Neural progenitor cell (in vitro differentiated cells): ENCODE data around the gene TET2. TPM values are rescaled to one million over a fixed set of nuclear protein-coding genes. Genes with fewer than 3 reads are reported as not detected.

Experiments used
- DNase-seq: peaks from one replicate; pipeline ENCODE4 v3.0.0-alpha.2; 2016; ENCODE audit warnings: low spot score
- H2AFZ ChIP-seq: fragments of 200-600 bp; sonication (generic); replicated peaks from 2 replicates; pipeline ENCODE4 v1.6.1; 2016; ENCODE audit warnings: antibody characterized with exemption
- H3F3A ChIP-seq: fragments of 200-600 bp; sonication (generic); 2 replicates; pipeline ENCODE4 v1.6.1; 2016; ENCODE audit warnings: antibody characterized with exemption, low read depth
- H3K27ac ChIP-seq: fragments of 200-600 bp; sonication (generic); 2 replicates; pipeline ENCODE4 v1.5.1; 2016; ENCODE audit warnings: mild to moderate bottlenecking
- H3K27me3 ChIP-seq: fragments of 200-600 bp; sonication (generic); 2 replicates; pipeline ENCODE4 v1.6.1; 2016; ENCODE audit warnings: mild to moderate bottlenecking, moderate library complexity
- H3K36me3 ChIP-seq: fragments of 200-600 bp; sonication (generic); 2 replicates; pipeline ENCODE4 v1.5.1; 2016
- H3K4me1 ChIP-seq: fragments of 200-600 bp; sonication (generic); 2 replicates; pipeline ENCODE4 v1.6.1; 2016; ENCODE audit warnings: mixed run types
- H3K4me2 ChIP-seq: fragments of 200-600 bp; sonication (generic); 2 replicates; pipeline ENCODE4 v1.6.1; 2016
- H3K4me3 ChIP-seq: fragments of 200-600 bp; sonication (generic); 2 replicates; pipeline ENCODE4 v1.5.1; 2016
- H3K79me2 ChIP-seq: fragments of 200-600 bp; sonication (generic); 2 replicates; pipeline ENCODE4 v1.6.1; 2016; ENCODE audit warnings: low read depth
- H3K9ac ChIP-seq: fragments of 200-600 bp; sonication (generic); 2 replicates; pipeline ENCODE4 v1.6.1; 2016
- H3K9me3 ChIP-seq: fragments of 200-600 bp; sonication (generic); 2 replicates; pipeline ENCODE4 v1.5.1; 2016; ENCODE audit warnings: low read depth
- H4K20me1 ChIP-seq: fragments of 200-600 bp; sonication (generic); 2 replicates; pipeline ENCODE4 v1.6.1; 2016; ENCODE audit warnings: low read depth
- H3K27ac Mint-ChIP-seq: 3 replicates; pipeline ENCODE4 v1.8.0; 2021; ENCODE audit warnings: mixed read lengths
- H3K27me3 Mint-ChIP-seq: 2 replicates; pipeline ENCODE4 v1.8.0; 2022; ENCODE audit warnings: low read depth, mild to moderate bottlenecking, inconsistent platforms, moderate library complexity, mixed read lengths; ENCODE audit not compliant: insufficient read depth
- H3K36me3 Mint-ChIP-seq: 3 replicates; pipeline ENCODE4 v1.8.0; 2021; ENCODE audit warnings: mixed read lengths
- H3K4me1 Mint-ChIP-seq: 3 replicates; pipeline ENCODE4 v1.8.0; 2021; ENCODE audit warnings: mixed read lengths
- H3K4me3 Mint-ChIP-seq: 3 replicates; pipeline ENCODE4 v1.8.0; 2021; ENCODE audit warnings: mild to moderate bottlenecking, moderate library complexity, mixed read lengths
- H3K9me3 Mint-ChIP-seq: 3 replicates; pipeline ENCODE4 v1.8.0; 2020; ENCODE audit warnings: mixed read lengths
- CTCF ChIP-seq: fragments of 200-600 bp; sonication (generic); IDR thresholded peaks from 2 replicates; pipeline ENCODE4 v1.5.1; 2017; ENCODE audit warnings: antibody characterized with exemption, mild to moderate bottlenecking
- EZH2 ChIP-seq: fragments of 200-600 bp; sonication (generic); IDR thresholded peaks from 2 replicates; pipeline ENCODE4 v1.6.1; 2017; ENCODE audit warnings: antibody characterized with exemption, mild to moderate bottlenecking, moderate library complexity
- EZH2phosphoT487 ChIP-seq: fragments of 200-600 bp; sonication (generic); IDR thresholded peaks from 2 replicates; pipeline ENCODE4 v1.6.1; 2017; ENCODE audit warnings: antibody characterized with exemption
- total RNA-seq: library from RNA; depleted of rRNA; stranded (reverse); fragments of >200 nt; gene quantifications from 2 replicates; pipeline ENCODE4 v1.2.3, GENCODE V29; 2015; ENCODE audit warnings: low replicate concordance

TET2 gene
- total RNA-seq, 1 donor from 2014 or later, result 17.0 TPM

DNA sequence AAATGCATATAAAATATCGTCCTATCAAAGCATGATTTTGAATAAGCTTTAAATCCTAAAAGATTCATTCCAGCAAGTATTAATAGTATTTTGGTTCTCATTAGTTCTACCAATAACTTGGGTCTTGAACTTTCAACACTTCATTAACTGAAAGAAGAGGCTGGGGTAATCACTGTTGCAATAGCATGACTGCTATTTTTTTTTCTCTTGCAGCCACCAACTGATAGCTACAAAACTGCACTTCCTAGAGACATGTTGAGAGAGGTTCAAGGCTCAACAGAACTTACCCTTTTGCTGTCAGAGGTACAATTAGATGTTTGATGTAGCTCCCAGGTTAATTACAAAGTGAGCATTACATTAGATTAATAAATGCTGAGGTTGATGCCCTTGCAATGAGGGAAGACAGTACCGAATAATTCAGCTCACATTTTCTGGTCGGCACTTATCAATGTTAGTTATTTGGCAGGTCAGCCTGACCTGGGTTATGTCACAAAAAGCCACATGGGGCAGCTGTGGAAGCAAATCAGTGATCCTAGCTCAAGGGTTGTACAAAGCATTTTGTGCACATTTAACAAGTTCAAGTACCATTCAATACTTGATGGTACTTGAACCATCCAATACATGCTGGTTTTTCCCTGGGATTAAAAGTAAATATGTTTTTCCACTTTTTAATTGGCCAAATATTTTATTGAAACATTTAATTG is 29.9 kb upstream of the TET2 start:
- Mint-ChIP-seq H3K27ac (no peak overlapping the region), H3K27me3 (peaks cover 2% of the 10 kb centered on the region), H3K4me3 (no peak overlapping the region), H3K36me3 (no peaks in the 10 kb centered on the region), H3K4me1 (no peaks in the 10 kb centered on the region), H3K9me3 (no peaks in the 10 kb centered on the region)
- Histone ChIP-seq H4K20me1 (no peaks in the 10 kb centered on the region), H3K9me3 (no peaks in the 10 kb centered on the region), H3K9ac (no peak overlapping the region), H3K79me2 (no peaks in the 10 kb centered on the region), H3K4me3 (no peak overlapping the region), H3F3A (no peaks in the 10 kb centered on the region), H2AFZ (no peak overlapping the region), H3K4me2 (no peak overlapping the region), H3K27ac (no peak overlapping the region), H3K4me1 (no peaks in the 10 kb centered on the region), H3K27me3 (no peaks in the 10 kb centered on the region), H3K36me3 (no peaks in the 10 kb centered on the region)
- DNase-seq, result no peak
- TF ChIP-seq EZH2phosphoT487 (no peak), EZH2 (no peak), CTCF (no peak)

DNA sequence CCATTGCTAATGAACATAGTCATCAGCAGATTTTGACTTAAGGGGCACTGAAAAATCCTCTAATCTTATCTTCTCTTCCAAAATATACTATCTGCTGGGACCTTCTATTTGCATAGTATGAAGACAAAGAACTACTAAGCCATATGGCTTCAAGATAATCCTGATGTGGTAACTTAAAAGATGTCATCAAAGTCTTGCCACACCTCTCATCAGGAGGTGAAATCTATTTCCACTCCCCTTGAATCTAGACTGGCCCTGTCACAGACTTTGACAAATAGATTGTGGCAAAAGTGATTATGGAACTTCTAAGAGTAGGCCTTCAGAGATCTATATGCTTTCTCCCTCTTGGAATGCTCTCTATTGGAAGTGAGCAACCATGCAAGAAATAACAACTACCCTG is 27.3 kb upstream of the TET2 start:
- H3K9ac ChIP-seq, result no peak overlapping the region
- Mint-ChIP-seq H3K27me3 (peaks cover 5% of the 10 kb centered on the region), H3K4me1 (no peaks in the 10 kb centered on the region), H3K27ac (no peak overlapping the region), H3K9me3 (peaks cover 3% of the 10 kb centered on the region), H3K4me3 (no peak overlapping the region), H3K36me3 (no peaks in the 10 kb centered on the region)
- H4K20me1 ChIP-seq, result no peaks in the 10 kb centered on the region
- no peak overlapping the region for H3K4me2 ChIP-seq
- H3K79me2 ChIP-seq, result no peaks in the 10 kb centered on the region
- no peak overlapping the region for H2AFZ ChIP-seq
- H3K9me3 ChIP-seq, result no peaks in the 10 kb centered on the region
- no peak for TF ChIP-seq EZH2phosphoT487
- TF ChIP-seq EZH2, result no peak
- TF ChIP-seq CTCF, result no peak
- no peak overlapping the region for H3K4me3 ChIP-seq
- H3K27ac ChIP-seq, result no peak overlapping the region
- DNase-seq, result no peak
- H3K27me3 ChIP-seq, result no peaks in the 10 kb centered on the region
- no peaks in the 10 kb centered on the region for H3K4me1 ChIP-seq
- no peaks in the 10 kb centered on the region for H3K36me3 ChIP-seq
- H3F3A ChIP-seq, result no peaks in the 10 kb centered on the region

- no peaks in the 10 kb centered on the region for H3K27me3 ChIP-seq
- Mint-ChIP-seq H3K9me3 (peaks cover 3% of the 10 kb centered on the region), H3K27me3 (peaks cover 5% of the 10 kb centered on the region), H3K27ac (no peak overlapping the region), H3K36me3 (no peaks in the 10 kb centered on the region), H3K4me3 (no peak overlapping the region), H3K4me1 (no peaks in the 10 kb centered on the region)
- H3K4me1 ChIP-seq, result no peaks in the 10 kb centered on the region
- DNase-seq, result no peak
- H3K36me3 ChIP-seq, result no peaks in the 10 kb centered on the region
- no peaks in the 10 kb centered on the region for H4K20me1 ChIP-seq
- no peak overlapping the region for H3K27ac ChIP-seq
- H3K9ac ChIP-seq, result no peak overlapping the region
- H2AFZ ChIP-seq, result no peak overlapping the region
- H3F3A ChIP-seq, result no peaks in the 10 kb centered on the region
- no peaks in the 10 kb centered on the region for H3K9me3 ChIP-seq
- no peak overlapping the region for H3K4me3 ChIP-seq
- TF ChIP-seq CTCF, result no peak
- H3K4me2 ChIP-seq, result no peak overlapping the region
- H3K79me2 ChIP-seq, result no peaks in the 10 kb centered on the region
Measured at GRCh38 chr4:105120626-105121025, 26.1 kb upstream of the TET2 start.
